Ovary (tissue), 9 donors: Measurements from ENCODE around the gene EPHB6. TPM values are rescaled to one million over a fixed set of nuclear protein-coding genes. Genes with fewer than 3 reads are reported as not detected.

ENCODE experiments used
- DNase-seq, 5 donors: peaks; one replicate each; pipeline ENCODE4 v3.0.0-alpha.2; 2019 to 2020
- H3K27ac ChIP-seq, 2 donors: fragments of 200-600 bp; one replicate each; pipeline versions ENCODE4 v1.5.1 to v1.8.0; 2019 to 2022
- H3K27me3 ChIP-seq: fragments of 200-600 bp; one replicate; pipeline ENCODE4 v1.8.0; 2022
- H3K36me3 ChIP-seq: fragments of 200-600 bp; sonication (generic); one replicate; pipeline ENCODE4 v1.5.1; 2019
- H3K4me1 ChIP-seq: one replicate; pipeline ENCODE4 v1.8.1; 2013; ENCODE audit warnings: mild to moderate bottlenecking, moderate library complexity; ENCODE audit not compliant: insufficient read depth
- H3K4me3 ChIP-seq: fragments of 200-600 bp; sonication (generic); one replicate; pipeline ENCODE4 v1.5.1; 2017
- H3K9me3 ChIP-seq, 2 donors: fragments of 200-600 bp in 1 of 2; sonication (generic) in 1 of 2; one replicate each; pipeline versions ENCODE4 v1.5.1 to v1.8.1; 2013 to 2019; ENCODE audit warnings: mild to moderate bottlenecking in 1 of 2, moderate library complexity in 1 of 2
- EP300 ChIP-seq: sonication (generic); formaldehyde crosslinking; IDR thresholded peaks from one replicate; pipeline ENCODE4 v1.6.1; 2017; ENCODE audit warnings: antibody characterized with exemption
- POLR2A ChIP-seq: fragments of 450-650 bp; IDR thresholded peaks from one replicate; pipeline ENCODE4 v1.6.1; 2017; ENCODE audit warnings: antibody characterized with exemption, mild to moderate bottlenecking, moderate library complexity
- WGBS, 3 donors: extraction: QIAGEN DNeasy Blood & Tissue Kit in 1 of 3; methylation state at CpG; one replicate each; pipeline versions ENCODE4 v1.1.5 to v1.1.7; 2013 to 2017; 5-methylcytosine and 5-hydroxymethylcytosine counted together
- intact Hi-C, 4 donors: fragments of 100-400 bp; cut with DNase I; formaldehyde crosslinking; loops; one replicate each; pipeline versions ENCODE4 v1.11.0 to v1.15.1; 2022 to 2023
- polyA plus RNA-seq, 2 donors: library from polyadenylated mRNA; stranded (reverse); fragments of 200-250 nt in 1 of 2; fragments of 350-450 nt in 1 of 2; fragmentation: Illumina TruSeq in 1 of 2; extraction: RNeasy Lipid Tissue Mini Kit (QIAGEN cat#74804) in 1 of 2; gene quantifications; one replicate each; pipeline ENCODE4 v1.2.3, GENCODE V29; 2013 to 2014
- total RNA-seq, 7 donors: library from RNA; depleted of rRNA in 2 of 7; stranded (reverse); fragments of >200 nt in 2 of 7; fragmentation: NEBNext Ultra II Directional in 3 of 7; extraction: Animal tissue kit (Norgen Biotek cat#: 25700) in 3 of 7; gene quantifications; one replicate each; pipeline versions ENCODE4 v1.1.0 to v1.2.4, GENCODE V29; 2016 to 2023
- TF ChIP-seq, protein P1 (sequence below), 3 donors: fragments of 450-650 bp in 2 of 3; fragments of 200-600 bp in 1 of 3; IDR thresholded peaks; one replicate each; pipeline versions ENCODE4 v1.5.1 to v1.8.0; 2016 to 2022; ENCODE audit warnings: antibody characterized with exemption in 3 of 3, mild to moderate bottlenecking in 1 of 3
- donor health status: DM: no; HTN: no; CAD: no; lungs with moderate emphysema.
- donor health status: DM: no; HTN: no; CAD: no.
- donor health status: Bipolar disorder and iron deficiency.
- donor health status: DM: yes; HTN: yes; CAD: no.
- donor health status: DM: no; HTN: no; CAD: no.
- donor health status: DM: yes; HTN: yes; CAD: no.

The EPHB6 gene
- total and polyA plus RNA-seq, 9 donors = 10.7 to 41.1 (median 28.5) TPM

- intact Hi-C loops = no loop called here
- H3K4me3 ChIP-seq = no peak overlapping the region
- no peaks in the 10 kb centered on the region for H3K27me3 ChIP-seq
- 58 to 66% (median 61%) methylated on average over 3 of the region's 3 CpGs for WGBS, 3 donors
- no peak for DNase-seq
- H3K4me1 ChIP-seq = no peaks in the 10 kb centered on the region
- TF ChIP-seq, protein P1, sequence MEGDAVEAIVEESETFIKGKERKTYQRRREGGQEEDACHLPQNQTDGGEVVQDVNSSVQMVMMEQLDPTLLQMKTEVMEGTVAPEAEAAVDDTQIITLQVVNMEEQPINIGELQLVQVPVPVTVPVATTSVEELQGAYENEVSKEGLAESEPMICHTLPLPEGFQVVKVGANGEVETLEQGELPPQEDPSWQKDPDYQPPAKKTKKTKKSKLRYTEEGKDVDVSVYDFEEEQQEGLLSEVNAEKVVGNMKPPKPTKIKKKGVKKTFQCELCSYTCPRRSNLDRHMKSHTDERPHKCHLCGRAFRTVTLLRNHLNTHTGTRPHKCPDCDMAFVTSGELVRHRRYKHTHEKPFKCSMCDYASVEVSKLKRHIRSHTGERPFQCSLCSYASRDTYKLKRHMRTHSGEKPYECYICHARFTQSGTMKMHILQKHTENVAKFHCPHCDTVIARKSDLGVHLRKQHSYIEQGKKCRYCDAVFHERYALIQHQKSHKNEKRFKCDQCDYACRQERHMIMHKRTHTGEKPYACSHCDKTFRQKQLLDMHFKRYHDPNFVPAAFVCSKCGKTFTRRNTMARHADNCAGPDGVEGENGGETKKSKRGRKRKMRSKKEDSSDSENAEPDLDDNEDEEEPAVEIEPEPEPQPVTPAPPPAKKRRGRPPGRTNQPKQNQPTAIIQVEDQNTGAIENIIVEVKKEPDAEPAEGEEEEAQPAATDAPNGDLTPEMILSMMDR (IDR thresholded peaks at IDR 0.05) = no peak
- no peak for TF ChIP-seq POLR2A
- no peak for TF ChIP-seq EP300
- no peaks in the 10 kb centered on the region for H3K9me3 ChIP-seq
- H3K27ac ChIP-seq = no peak overlapping the region
- no peaks in the 10 kb centered on the region for H3K36me3 ChIP-seq
Measured at GRCh38 chr7:142898377-142899170, 43.7 kb downstream of the EPHB6 start.

GRCh38 chr7:142899661-142900060 is 44.8 kb downstream of the EPHB6 start:
- no peaks in the 10 kb centered on the region for H3K36me3 ChIP-seq
- no peaks in the 10 kb centered on the region for H3K27me3 ChIP-seq
- H3K9me3 ChIP-seq = no peaks in the 10 kb centered on the region
- no peak overlapping the region for H3K27ac ChIP-seq
- DNase-seq = no peak
- H3K4me3 ChIP-seq = no peak overlapping the region
- TF ChIP-seq EP300 (no peak), POLR2A (no peak)
- TF ChIP-seq, protein P1 (IDR thresholded peaks at IDR 0.05) = no peak
- intact Hi-C loops = no loop called here
- H3K4me1 ChIP-seq = no peaks in the 10 kb centered on the region
- WGBS, 3 donors = 20 to 28% (median 27%) methylated on average over 3 of the region's 3 CpGs

GRCh38 chr7:142901426-142902259 is 46.8 kb downstream of the EPHB6 start:
- Histone ChIP-seq H3K27ac (no peak overlapping the region), H3K9me3 (no peaks in the 10 kb centered on the region), H3K4me1 (no peaks in the 10 kb centered on the region), H3K27me3 (no peaks in the 10 kb centered on the region), H3K4me3 (no peak overlapping the region), H3K36me3 (no peaks in the 10 kb centered on the region)
- DNase-seq = no peak
- TF ChIP-seq POLR2A (no peak), EP300 (no peak)
- TF ChIP-seq, protein P1 (IDR thresholded peaks at IDR 0.05) = no peak
- intact Hi-C loops = no loop called here
- 75 to 78% (median 76%) methylated on average over 15 of the region's 15 CpGs for WGBS, 3 donors

GRCh38 chr7:142904128-142904527 is 49.3 kb downstream of the EPHB6 start:
- H3K4me1 ChIP-seq = no peaks in the 10 kb centered on the region
- H3K4me3 ChIP-seq = no peak overlapping the region
- TF ChIP-seq EP300 (no peak), POLR2A (no peak)
- TF ChIP-seq, protein P1 (IDR thresholded peaks at IDR 0.05) = no peak
- no peaks in the 10 kb centered on the region for H3K27me3 ChIP-seq
- no peaks in the 10 kb centered on the region for H3K36me3 ChIP-seq
- no peak for DNase-seq
- no peaks in the 10 kb centered on the region for H3K9me3 ChIP-seq
- no peak overlapping the region for H3K27ac ChIP-seq
- intact Hi-C loops = no loop called here
